ENCODE measurements around the gene BEST4.

DNA sequence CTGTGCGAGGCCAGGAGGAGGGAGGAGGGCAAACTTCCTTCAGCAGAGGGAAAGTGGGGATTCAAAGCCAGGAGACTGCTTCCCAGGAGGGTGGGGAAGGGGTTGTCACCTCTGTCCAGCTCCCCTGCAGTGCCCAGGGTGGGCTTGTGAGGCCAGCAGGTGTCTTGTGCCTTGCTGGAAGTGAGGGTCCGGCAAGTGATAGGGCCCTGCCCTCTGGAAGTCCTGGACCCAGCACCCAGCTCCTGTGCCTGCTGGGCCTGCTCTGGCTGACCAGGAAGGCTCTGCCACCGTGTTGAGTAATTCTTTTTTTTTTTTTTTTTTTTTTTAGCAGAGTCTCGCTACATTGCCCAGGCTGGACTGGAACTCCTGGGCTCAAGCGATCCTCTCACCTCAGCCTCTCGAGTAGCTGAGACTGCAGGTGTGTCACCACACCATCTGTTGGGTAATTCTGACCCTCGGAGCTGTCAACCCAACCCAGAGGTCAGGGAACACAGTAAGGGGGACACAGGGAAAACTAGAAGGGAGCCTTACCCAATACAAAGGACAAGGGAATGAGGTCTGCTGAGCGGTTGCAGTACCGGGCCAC, 1.0 kb downstream of the BEST4 start:
- no peak for TF ChIP-seq TAF1 (IDR thresholded peaks at IDR 0.05; ENCODE audit: borderline replicate concordance, insufficient read depth, low read length)
- no peak for TF ChIP-seq SIN3A (IDR thresholded peaks at IDR 0.05; ENCODE audit: borderline replicate concordance, insufficient read depth, low read length)
- no peak for TF ChIP-seq POLR2AphosphoS5 (IDR thresholded peaks at IDR 0.05; ENCODE audit: low read depth, low read length)
- no peak for TF ChIP-seq REST (IDR thresholded peaks at IDR 0.05; ENCODE audit: insufficient read depth in 1 of 2, low read depth in 2 of 2, low read length in 2 of 2)

Data from PFSK-1 (cell line).